NOMO-1 (cell line): Measurements from ENCODE around the gene SGPP1.
A peak's percentile ranks its signal among the peaks of the same experiment; 100 is the strongest.
"Not testable (repeated sequence)": the region's sequence is repeated elsewhere in the genome, so short reads cannot be mapped to it uniquely, and the experiment has no call there.

Experiments
- DNase-seq, 2 experiments: peaks; one replicate each; lab custom pipeline; 2025; ENCODE audit not compliant: unreplicated experiment in 2 of 2; lab: John Stamatoyannopoulos, UW

The SGPP1 gene

GRCh38 chr14:63676615-63677014 is 51.2 kb downstream of the SGPP1 start:
- no peak for DNase-seq

DNA sequence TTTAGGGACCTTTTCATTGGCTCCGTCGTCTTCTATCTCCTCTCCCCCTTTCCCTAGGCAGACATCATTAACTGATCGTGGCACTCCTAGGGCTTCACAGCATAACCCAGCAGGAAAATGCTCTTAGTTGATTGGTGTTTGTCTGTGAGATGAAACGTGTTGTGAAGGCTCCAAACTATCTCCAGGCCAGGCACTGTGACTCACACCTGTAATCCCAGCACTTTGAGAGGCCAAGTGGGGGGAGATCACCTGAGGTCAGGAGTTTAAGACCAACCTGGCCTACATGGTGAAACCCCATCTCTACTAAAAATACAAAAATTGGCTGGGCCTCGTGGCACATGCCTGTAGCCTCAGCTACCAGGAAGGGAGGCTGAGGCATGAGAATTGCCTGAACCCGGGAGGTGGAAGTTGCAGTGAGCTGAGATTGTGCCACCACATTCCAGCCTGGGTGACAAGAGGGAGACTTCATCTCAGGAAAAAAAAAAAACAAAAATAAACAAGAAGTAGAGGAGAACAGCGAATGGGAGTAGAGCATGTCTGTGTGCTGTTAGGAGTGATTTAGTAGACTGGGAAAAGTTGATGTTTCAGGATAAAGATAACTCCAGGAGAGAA is 53.9 kb downstream of the SGPP1 start:
- no peak for DNase-seq

GRCh38 chr14:63673255-63673654 is 54.6 kb downstream of the SGPP1 start:
- DNase-seq = no peak

DNA sequence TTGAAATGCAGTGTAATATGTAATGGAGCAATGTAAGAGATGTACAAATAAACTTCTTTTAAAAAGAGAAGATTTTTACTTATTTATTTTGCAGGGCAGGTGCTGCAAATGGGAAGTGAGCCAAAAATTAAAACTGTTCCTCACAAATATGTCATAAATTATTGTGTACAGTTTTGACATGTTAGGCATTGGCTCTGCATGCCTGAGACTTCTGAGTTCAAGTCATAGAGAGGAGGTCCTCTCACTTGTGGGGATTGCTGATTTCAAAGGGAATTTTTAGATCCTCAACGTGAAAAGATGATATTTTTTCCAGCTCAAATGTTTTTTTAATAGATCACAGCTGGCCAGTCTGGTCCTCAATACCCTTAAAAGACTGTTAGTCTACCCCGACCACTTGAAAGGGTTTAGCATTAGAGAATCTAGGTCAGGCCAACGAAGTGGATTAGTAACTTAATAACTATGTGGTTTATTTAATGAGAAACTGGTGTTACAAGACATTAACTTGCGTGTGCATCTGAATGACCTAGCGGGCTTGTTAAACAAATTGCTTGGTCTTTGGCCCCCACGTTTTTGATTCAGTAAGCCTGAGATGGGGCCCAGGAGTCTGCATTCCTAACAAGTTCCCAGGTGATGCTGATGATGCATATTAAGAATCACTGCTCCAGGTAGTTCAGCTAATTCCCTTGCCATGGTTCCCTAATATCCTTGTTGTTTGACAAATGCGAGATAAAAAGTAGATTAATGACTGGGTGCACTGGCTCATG is 55.3 kb downstream of the SGPP1 start:
- DNase-seq = no peak

- no peak for DNase-seq
These were observed 55.9 kb downstream of the SGPP1 start for GRCh38 chr14:63671987-63672386.

GRCh38 chr14:63670692-63671091 is 57.2 kb downstream of the SGPP1 start:
- DNase-seq = no peak

DNA sequence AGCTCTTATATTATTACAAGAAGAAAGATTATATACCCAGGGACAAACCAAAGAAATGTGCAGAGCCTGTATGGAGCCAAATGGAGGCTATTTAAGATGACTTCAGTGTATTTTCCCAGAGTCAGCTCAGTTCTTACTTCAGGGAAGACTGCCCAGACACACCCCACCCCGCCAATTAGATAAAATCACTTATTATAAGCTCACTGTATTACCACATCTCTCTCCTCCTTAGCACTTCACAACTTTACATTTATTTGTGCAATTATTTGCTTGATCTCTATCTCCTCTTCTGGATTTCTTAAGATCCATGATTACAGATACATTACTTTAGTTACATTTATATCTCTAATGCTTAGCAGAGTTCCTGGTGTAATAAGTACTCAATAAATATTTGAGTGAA is 61.5 kb downstream of the SGPP1 start:
- DNase-seq = no peak

DNA sequence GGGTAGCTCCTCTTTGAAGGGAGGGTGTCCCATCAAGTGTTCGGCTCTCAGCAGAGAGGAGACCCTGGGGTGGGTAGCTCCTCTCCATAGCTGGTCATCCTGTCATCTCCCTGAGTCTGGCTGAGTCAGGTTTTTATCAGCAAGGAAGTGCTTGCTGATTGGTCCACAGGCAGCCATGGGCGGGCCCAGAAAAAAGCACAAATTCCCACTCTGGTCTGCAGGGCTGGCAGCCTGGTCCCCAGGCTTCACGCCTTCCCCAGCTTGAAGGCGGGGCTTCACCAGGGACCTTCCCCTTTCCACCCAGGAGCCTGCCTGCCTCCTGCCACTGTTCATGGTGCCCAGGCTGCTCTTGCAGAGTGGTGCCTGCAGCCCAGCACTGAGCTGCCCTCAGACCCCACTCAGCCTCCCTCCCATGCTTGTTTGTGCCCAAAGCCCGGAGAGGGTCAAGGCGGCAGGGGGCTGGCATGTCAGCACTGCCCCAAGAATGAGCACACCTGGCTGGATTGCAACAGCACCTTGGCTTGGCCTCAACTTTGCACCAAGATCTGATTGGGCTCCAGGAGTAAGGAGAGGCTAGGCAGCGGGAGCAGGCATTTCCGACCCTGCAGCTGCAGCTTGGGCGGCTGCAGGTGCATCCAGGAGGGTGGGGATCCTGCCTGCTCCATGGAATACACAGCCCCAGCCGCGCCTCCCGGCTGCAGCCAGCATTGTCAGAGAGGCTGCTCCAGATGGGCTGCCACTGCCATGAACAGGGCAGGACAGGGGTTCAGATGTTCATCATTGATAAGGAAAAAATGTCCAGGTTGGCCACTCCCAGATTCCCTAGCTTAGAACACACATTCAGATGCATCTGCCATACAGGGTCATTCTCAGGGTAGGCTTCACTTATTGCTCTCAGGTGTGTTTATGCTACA is 64.2 kb downstream of the SGPP1 start:
- no peak for DNase-seq

GRCh38 chr14:63662776-63663175 is 65.1 kb downstream of the SGPP1 start:
- DNase-seq = no peak

DNA sequence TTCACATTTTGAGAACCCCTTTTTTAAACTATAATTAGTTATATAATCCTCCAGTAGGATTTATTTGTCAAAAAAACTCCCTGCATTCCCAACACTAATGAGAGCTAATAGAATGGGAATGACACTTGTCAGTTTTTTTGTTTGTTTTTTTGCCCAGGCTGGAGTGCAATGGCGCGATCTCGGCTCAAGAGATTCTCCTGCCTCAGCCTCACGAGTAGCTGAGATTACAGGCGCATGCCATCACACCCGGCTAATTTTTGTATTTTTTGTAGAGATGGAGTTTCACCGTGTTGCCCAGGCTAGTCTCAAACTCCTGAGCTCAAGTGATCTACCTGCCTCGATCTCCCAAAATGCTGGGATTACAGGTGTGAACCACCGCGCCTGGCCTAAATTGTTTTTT is 66.0 kb downstream of the SGPP1 start:
- DNase-seq = not testable (repeated sequence)

DNA sequence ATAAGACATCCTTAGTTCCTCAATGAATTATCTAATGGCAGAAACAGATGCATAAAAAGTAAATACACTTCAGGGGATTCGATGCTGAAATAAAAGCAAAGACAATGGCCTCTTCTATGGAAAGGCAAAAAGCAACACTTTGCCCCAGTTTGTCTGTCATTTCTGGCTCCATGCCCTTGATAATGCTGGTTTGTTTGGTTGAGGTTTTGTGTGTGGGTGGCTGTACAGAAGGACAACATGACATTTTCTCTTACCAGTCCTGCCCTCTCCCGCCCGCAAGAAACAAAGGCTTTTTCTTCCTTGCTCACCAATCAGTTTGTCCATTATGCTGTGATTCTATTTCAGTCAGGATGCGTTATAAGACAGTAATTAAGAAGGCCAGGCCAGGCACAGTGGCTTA is 68.1 kb downstream of the SGPP1 start:
- no peak for DNase-seq

GRCh38 chr14:63656194-63656593 is 71.7 kb downstream of the SGPP1 start:
- peak; percentile 54 to 85 for DNase-seq

- no peak for DNase-seq
These were observed 72.9 kb downstream of the SGPP1 start for GRCh38 chr14:63654936-63655335.

- DNase-seq = no peak
These were observed 73.5 kb downstream of the SGPP1 start for GRCh38 chr14:63654346-63654745.

DNA sequence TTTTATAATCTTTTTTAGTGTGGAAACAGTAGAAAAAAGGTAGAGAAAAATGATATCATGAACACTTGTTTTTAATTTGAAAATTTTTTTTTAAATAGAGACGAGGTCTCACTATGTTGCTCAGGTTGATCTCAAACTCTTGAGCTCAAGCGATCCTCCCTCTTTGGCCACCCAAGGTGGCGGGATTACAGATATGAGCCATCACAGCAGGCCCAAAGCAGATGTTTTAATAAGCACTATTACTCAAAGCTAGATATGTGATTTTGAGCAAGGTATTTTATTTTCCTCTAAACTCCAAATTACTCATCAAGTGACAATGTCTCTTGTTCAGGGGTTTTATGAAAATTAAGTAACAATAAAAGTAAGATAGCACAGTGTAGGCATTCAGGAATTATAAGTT is 75.5 kb downstream of the SGPP1 start:
- no peak for DNase-seq

DNA sequence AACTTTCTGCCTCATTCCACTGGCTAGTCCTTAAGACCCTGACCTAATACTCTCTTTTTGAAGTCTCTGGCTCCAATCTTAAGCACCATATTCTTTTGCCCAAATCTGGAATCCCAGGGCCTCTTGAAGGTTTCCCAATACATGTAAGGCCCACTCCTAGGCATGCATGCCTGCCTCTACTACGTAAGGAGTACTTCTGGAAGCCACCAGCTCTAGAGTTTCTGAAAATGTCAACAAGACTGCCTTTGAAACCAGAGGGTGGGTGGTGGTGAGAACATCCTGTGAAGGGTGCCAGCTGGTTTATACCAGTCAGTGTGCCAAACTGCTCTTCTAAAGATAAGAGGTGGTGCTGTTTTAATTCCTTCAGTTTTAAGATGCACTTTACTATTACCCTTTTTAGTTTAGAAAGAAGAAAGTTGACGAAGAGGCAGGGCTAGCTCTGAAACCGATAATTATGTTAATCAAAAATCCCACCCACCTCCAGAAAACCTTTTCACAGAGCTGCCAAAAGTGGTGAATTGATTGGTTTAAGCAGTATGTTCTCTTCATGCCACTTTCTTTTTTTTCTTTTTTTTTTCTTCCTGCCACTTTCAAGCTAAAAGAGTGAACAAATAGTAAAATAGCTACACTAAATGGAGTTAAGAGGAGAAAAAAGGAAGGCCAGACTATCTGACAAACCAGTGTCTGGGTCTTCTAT is 77.5 kb downstream of the SGPP1 start:
- DNase-seq = no peak

DNA sequence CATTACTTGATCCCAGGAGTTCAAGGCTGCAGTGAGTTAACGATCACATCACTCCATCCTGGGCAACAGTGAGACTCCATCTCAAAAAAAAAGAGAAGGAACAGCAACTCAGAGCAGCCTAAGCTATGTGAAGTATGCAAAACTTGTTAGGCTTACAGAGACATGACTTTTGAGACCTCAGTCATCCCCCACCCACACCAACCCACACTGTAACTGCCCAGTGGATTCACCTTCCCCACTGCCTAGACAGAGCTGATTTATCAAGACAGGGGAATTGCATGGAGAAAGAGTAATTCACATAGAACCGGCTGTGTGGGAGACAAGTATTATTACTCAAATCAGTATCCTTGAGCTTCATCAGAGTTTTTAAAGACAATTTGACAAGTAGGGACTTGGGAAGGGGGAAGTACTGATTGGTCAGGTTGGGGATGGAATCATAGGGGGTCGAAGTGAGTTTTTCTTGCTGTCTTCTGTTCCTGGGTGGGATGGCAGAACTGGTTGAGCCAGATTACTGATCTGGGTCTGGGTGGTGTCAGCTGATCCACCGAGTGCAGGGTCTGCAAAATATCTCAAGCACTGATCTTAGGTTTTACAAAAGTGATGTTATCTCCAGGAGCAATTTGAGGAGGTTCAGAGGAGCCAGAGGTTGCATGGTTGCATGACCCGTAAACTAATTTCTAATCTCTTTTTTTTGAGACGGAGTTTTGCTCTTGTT is 80.0 kb downstream of the SGPP1 start:
- no peak for DNase-seq

DNA sequence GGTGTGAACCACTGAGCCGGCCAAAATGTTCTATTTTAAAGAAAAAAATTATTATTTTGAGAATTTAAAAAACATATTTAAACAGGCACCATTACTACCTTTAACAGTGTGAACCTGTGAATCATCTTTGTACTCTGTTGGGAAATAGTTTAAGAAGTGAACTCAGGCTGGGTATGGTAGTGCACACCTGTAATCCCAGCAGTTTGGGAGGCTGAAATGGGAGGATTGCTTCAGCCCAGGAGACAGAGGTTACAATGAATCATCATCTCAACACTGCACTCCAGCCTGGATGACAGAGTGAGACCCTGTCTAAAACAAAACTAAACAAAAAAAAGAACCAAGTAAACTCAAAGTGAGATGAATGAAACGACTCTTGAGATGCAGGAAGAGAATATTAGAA is 83.1 kb downstream of the SGPP1 start:
- no peak for DNase-seq

DNA sequence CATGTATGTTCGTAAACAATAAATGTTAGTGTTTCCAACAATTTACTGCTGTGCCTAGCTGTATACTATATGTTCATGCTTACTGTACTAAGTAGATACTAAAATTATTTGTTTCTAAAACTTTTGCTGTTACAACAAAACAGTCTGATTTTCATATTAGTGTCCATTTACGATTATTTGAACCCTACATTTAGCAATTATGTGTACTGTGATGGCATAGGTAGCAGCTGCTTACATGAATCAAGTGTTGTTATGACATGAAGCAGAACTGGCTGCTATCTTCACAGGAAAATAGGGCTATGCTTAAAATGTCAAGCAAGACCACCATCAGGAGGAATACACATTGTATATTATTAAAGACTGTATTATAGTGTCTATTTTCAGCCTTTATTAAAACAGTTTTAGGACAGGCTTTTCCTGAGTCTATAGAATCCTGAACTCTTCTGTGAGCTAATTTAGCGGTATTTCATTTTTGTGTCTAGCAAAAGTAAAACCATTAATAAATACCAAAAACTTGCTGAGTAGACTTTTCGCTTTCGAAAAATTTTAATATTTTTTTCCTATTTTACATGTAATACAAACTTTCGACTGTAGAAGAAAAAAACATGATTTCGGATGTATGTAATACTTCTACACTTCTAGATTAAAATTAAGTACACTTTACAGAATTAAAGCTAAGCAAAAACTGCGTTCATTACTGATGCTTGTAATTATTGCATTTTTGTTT is 85.0 kb downstream of the SGPP1 start:
- no peak for DNase-seq

DNA sequence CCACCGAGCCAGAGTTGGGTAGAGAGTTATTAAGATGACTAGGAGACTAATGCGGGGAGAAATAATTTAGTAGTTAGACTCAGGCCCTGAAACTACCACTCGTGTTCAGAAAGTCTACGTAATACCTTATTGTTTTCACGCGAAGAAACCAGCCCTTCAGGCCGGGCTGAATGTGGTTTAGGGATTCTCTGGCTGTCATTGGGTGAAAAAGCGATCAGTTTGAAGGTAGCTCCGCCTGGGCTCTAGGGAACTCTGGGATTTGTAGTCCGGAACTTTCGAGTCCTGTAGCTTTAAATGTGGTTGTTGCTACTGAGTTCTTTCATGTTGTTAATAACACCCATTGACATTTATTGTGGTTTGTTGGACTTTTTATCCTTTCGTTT is 85.6 kb downstream of the SGPP1 start:
- DNase-seq = peak; percentile 88 to 93
